Kidney (tissue), 14 donors: ENCODE results near the gene TSPAN15. TPM values are rescaled to one million over a fixed set of nuclear protein-coding genes. Genes with fewer than 3 reads are reported as not detected.
"Not testable (repeated sequence)": the region's sequence is repeated elsewhere in the genome, so short reads cannot be mapped to it uniquely, and the experiment has no call there.

Experiments
- DNase-seq, 5 donors: peaks; one replicate each; pipeline ENCODE4 v3.0.0-alpha.2; 2013 to 2020
- FAIRE-seq: peaks from 2 replicates; lab custom pipeline; 2012; peaks lifted over from hg19 to GRCh38; lab: Jason Lieb, UNC
- H3K27ac ChIP-seq, 2 donors: one replicate each; pipeline ENCODE4 v1.7.0; 2013; ENCODE audit warnings: low read depth in 2 of 2, low read length in 2 of 2, inconsistent platforms in 1 of 2
- H3K27me3 ChIP-seq: one replicate; pipeline ENCODE4 v1.7.1; 2013; ENCODE audit warnings: low read length, inconsistent platforms; ENCODE audit not compliant: control insufficient read depth, insufficient read depth
- H3K36me3 ChIP-seq, 3 donors: one replicate each; pipeline versions ENCODE4 v1.7.0 to v1.7.1; 2013; ENCODE audit warnings: low read length in 3 of 3, control low read depth in 1 of 3, inconsistent platforms in 1 of 3; ENCODE audit not compliant: insufficient read depth in 3 of 3, control insufficient read depth in 2 of 3
- H3K4me1 ChIP-seq, 3 donors: one replicate each; pipeline versions ENCODE4 v1.7.0 to v1.7.1; 2013; ENCODE audit warnings: low read length in 3 of 3, inconsistent platforms in 1 of 3, low read depth in 1 of 3; ENCODE audit not compliant: control insufficient read depth in 2 of 3, insufficient read depth in 2 of 3
- H3K4me3 ChIP-seq, 3 donors: one replicate each; pipeline versions ENCODE4 v1.7.0 to v1.8.1; 2013; ENCODE audit warnings: low read length in 3 of 3, control low read depth in 1 of 3, inconsistent platforms in 1 of 3
- H3K9ac ChIP-seq, 3 donors: one replicate each; pipeline versions ENCODE4 v1.7.0 to v1.7.1; 2013; ENCODE audit warnings: low read length in 3 of 3, control low read depth in 1 of 3, inconsistent platforms in 1 of 3
- H3K9me3 ChIP-seq, 3 donors: one replicate each; pipeline versions ENCODE4 v1.7.0 to v1.7.1; 2013; ENCODE audit warnings: low read length in 3 of 3, control low read depth in 1 of 3, inconsistent platforms in 1 of 3; ENCODE audit not compliant: control insufficient read depth in 2 of 3, insufficient read depth in 1 of 3
- intact Hi-C: fragments of 100-400 bp; cut with DNase I; formaldehyde crosslinking; loops from one replicate; pipeline ENCODE4 v1.11.1; 2022
- polyA plus RNA-seq: library from polyadenylated mRNA; stranded (reverse); fragments of 350-450 nt; fragmentation: Illumina TruSeq; extraction: RNeasy Lipid Tissue Mini Kit (QIAGEN cat#74804); gene quantifications from one replicate; pipeline ENCODE4 v1.2.3, GENCODE V29; 2014; ENCODE audit warnings: low read depth, low replicate concordance; ENCODE audit not compliant: insufficient read depth
- total RNA-seq: library from RNA; stranded (reverse); fragmentation: NEBNext Ultra II Directional; extraction: Animal tissue kit (Norgen Biotek cat#: 25700); gene quantifications from one replicate; pipeline ENCODE4 v1.2.1, GENCODE V29; 2021
- TF ChIP-seq, protein P1 (sequence below): IDR thresholded peaks from 3 replicates; pipeline ENCODE4 v1.5.1; 2012; ENCODE audit warnings: mild to moderate bottlenecking, moderate library complexity, borderline replicate concordance; ENCODE audit not compliant: insufficient read depth; ENCODE audit errors: extremely low read depth
- donor health status: control.
- donor health status: control.
- donor health status: control.
- donor health status: control.
- donor health status: control.
- donor health status: DM: yes; HTN: yes; CAD: no.
- donor health status: Normal renal cell carcinoma (clear cell type).

The TSPAN15 gene
- total and polyA plus RNA-seq, 2 donors from 2014 or later = 28.2 to 65.4 TPM

DNA sequence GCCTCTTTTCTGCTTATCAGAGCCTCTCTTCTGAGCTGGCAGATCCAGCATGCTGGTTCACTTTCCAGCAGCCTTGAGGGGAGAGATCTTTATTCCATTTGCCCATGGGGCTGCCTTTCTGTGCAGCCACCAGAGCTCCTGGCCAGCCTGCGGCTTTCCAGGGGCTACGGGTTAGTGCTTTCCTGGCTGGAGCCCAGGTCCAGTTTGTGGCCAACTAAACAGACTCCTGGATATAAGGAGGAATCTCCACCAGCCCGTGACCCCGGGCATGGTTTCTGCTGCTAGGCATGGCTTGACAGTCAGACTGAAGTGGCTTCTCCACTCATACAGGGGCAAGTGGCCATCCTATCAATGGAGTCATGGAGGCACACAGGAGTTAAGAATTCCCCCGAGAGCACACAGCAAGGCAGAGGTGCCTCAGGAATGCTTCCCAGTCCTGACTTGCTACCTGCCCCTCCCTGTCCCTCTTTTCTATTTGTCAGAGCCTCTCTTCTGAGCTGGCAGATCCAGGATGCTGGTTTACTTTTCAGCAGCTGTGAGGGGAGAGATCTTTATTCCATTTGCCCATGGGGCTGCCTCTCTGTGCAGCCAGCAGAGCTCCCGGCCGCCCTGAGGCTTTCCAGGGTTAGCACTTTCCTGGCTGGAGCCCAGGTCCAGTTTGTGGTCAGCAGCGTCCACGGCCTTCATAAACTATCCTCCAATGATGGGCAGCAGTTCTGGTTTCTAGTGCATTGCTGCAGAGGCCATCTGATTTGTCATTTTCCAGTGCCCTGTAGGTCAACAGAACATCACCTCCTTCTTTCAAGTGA lies 35.9 kb downstream of the TSPAN15 start:
- FAIRE-seq (no peak), DNase-seq (peak in 1 of 5 donors; percentile 81)
- Histone ChIP-seq H3K36me3 (no peaks in the 10 kb centered on the region), H3K9ac (no peak overlapping the region), H3K4me3 (no peak overlapping the region), H3K27me3 (no peaks in the 10 kb centered on the region), H3K9me3 (no peaks in the 10 kb centered on the region), H3K27ac (no peak overlapping the region), H3K4me1 (peaks cover 0 to 11% (median 10%) of the 10 kb centered on the region in 3 donors)
- intact Hi-C loops = no loop called here
- TF ChIP-seq, protein P1, sequence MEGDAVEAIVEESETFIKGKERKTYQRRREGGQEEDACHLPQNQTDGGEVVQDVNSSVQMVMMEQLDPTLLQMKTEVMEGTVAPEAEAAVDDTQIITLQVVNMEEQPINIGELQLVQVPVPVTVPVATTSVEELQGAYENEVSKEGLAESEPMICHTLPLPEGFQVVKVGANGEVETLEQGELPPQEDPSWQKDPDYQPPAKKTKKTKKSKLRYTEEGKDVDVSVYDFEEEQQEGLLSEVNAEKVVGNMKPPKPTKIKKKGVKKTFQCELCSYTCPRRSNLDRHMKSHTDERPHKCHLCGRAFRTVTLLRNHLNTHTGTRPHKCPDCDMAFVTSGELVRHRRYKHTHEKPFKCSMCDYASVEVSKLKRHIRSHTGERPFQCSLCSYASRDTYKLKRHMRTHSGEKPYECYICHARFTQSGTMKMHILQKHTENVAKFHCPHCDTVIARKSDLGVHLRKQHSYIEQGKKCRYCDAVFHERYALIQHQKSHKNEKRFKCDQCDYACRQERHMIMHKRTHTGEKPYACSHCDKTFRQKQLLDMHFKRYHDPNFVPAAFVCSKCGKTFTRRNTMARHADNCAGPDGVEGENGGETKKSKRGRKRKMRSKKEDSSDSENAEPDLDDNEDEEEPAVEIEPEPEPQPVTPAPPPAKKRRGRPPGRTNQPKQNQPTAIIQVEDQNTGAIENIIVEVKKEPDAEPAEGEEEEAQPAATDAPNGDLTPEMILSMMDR = no peak

GRCh38 chr10:69488149-69488844 lies 37.0 kb downstream of the TSPAN15 start:
- FAIRE-seq, H3K27me3 ChIP-seq, H3K4me3 ChIP-seq, H3K9me3 ChIP-seq, DNase-seq, intact Hi-C loops, H3K36me3 ChIP-seq, H3K27ac ChIP-seq, H3K9ac ChIP-seq: not testable (repeated sequence)
- H3K4me1 ChIP-seq = peaks cover 0 to 11% (median 7%) of the 10 kb centered on the region in 3 donors

- H3K9ac ChIP-seq, DNase-seq, intact Hi-C loops, H3K27me3 ChIP-seq, H3K36me3 ChIP-seq, H3K4me3 ChIP-seq, H3K27ac ChIP-seq, H3K9me3 ChIP-seq, FAIRE-seq: not testable (repeated sequence)
- H3K4me1 ChIP-seq = peaks cover 0 to 11% (median 7%) of the 10 kb centered on the region in 3 donors
These were observed 37.6 kb downstream of the TSPAN15 start for GRCh38 chr10:69488856-69489255.

GRCh38 chr10:69489506-69490090 lies 38.3 kb downstream of the TSPAN15 start:
- no peak overlapping the region for H3K4me3 ChIP-seq
- FAIRE-seq = no peak
- no peak overlapping the region for H3K27ac ChIP-seq
- no peaks in the 10 kb centered on the region for H3K27me3 ChIP-seq
- H3K9me3 ChIP-seq = no peaks in the 10 kb centered on the region
- no peak overlapping the region for H3K9ac ChIP-seq
- DNase-seq = no peak
- H3K36me3 ChIP-seq = no peaks in the 10 kb centered on the region
- intact Hi-C loops = no loop called here
- TF ChIP-seq, protein P1 = no peak
- H3K4me1 ChIP-seq = peaks cover 0 to 11% (median 7%) of the 10 kb centered on the region in 3 donors
